Effector memory CD8-positive, alpha-beta T cell (primary cell): ENCODE results near the gene AFF3.
"Not testable (repeated sequence)": the region's sequence is repeated elsewhere in the genome, so short reads cannot be mapped to it uniquely, and the experiment has no call there.

Source experiments
- ATAC-seq: fragments of 150-1000 bp; cut with Tn5 transposase; replicated peaks from 2 replicates; pipeline ENCODE4 v1.10.0; 2021; ENCODE audit warnings: mild to moderate bottlenecking, moderate library complexity
- DNase-seq, 3 experiments: peaks; one replicate each; pipeline ENCODE4 v3.0.0; 2021
- H3K27ac Mint-ChIP-seq, 2 donors: one replicate each; pipeline ENCODE4 v1.8.0; 2022; ENCODE audit warnings: mild to moderate bottlenecking in 2 of 2, mixed read lengths in 2 of 2, moderate library complexity in 2 of 2
- H3K27me3 Mint-ChIP-seq, 2 donors: one replicate each; pipeline ENCODE4 v1.8.0; 2022; ENCODE audit warnings: mixed read lengths in 2 of 2
- H3K36me3 Mint-ChIP-seq: one replicate; pipeline ENCODE4 v1.8.0; 2022; ENCODE audit warnings: mild to moderate bottlenecking, moderate library complexity, mixed read lengths; ENCODE audit not compliant: insufficient read depth
- H3K4me1 Mint-ChIP-seq, 2 donors: one replicate each; pipeline ENCODE4 v1.8.0; 2022; ENCODE audit warnings: low read depth in 2 of 2, mixed read lengths in 2 of 2
- H3K4me3 Mint-ChIP-seq, 2 donors: one replicate each; pipeline ENCODE4 v1.8.0; 2022; ENCODE audit warnings: mild to moderate bottlenecking in 2 of 2, mixed read lengths in 2 of 2, moderate library complexity in 2 of 2
- H3K9me3 Mint-ChIP-seq, 2 donors: one replicate each; pipeline ENCODE4 v1.8.0; 2022; ENCODE audit warnings: mixed read lengths in 2 of 2

Gene AFF3

DNA sequence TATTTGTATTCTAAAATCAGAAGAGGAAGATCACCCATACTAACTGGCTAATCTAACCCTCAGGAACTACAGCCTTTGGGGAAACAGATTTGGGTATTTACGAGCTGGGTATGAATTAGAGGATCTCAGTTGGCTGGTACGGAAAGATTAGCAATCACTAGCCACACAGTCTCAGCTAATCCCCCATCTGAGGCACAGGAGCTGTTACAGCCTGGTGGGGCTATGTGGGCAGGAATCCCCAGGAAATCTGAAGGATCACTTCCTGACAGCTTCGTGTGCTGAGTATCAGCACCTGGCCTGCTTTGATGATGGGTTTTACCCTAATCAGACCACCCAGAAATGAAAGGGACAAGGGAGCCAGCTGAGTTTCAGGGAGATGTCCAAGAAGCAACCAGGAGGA, 206.3 kb downstream of the AFF3 start:
- Mint-ChIP-seq H3K4me1 (no peaks in the 10 kb centered on the region), H3K36me3 (no peaks in the 10 kb centered on the region), H3K4me3 (no peak overlapping the region), H3K27me3 (no peaks in the 10 kb centered on the region), H3K27ac (no peak overlapping the region), H3K9me3 (no peaks in the 10 kb centered on the region)
- no peak for ATAC-seq
- DNase-seq, result no peak

DNA sequence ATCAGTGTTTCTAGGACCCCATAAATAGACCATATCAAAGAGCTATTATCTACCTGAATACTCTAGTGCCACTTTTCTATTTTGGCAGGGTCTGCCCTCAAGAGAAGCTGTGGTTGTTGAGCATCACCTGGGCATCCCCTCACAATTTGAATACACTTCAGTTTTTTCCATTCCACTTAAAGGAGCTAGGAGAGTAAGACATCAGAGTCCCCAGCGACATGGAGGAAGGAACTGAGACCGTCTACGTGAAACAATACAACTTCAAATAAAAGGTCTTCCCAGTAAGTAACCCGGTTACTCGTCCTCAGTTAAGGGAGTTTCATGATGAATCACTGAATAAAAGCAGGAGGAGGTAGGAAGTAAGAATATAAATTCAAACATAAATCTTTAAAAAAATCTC, 206.7 kb downstream of the AFF3 start:
- no peak overlapping the region for H3K4me3 Mint-ChIP-seq
- no peak for ATAC-seq
- no peaks in the 10 kb centered on the region for H3K9me3 Mint-ChIP-seq
- no peak for DNase-seq
- H3K27ac Mint-ChIP-seq, result no peak overlapping the region
- H3K27me3 Mint-ChIP-seq, result no peaks in the 10 kb centered on the region
- no peaks in the 10 kb centered on the region for H3K4me1 Mint-ChIP-seq
- no peaks in the 10 kb centered on the region for H3K36me3 Mint-ChIP-seq

DNA sequence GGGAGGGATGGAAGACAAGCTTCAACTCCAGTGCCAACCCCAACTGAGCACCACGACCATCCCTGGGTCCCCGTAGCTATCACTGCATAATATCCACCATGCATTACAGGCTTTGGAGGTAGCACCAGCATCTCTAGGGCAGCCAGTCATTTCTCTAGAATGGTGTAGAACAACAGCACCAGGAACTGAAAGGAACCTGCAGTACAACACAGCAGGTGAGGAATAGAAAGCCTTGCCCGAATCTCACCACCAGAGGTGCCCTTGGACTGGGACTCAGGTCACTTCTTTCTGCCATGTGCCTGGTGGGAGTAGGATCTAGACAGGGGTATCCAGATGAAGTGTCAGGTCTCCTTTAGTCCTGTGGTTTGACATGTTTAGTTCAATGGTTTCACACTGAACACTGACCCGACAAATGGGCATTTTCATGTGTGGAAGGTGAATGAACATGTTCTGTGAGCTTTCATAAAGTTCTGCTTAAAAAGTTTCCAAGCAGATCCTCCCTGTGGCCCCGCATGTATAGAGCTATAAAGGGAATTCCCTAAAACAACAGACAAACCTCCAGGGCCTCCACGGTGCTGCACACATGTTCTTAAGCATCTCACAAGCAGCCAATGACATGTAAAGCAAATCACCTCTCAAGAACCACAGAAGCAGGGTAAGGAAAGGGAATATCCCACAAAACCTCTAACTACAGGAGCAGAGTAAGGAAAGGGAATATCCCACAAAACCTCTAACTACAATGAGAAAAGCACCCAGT, 208.3 kb downstream of the AFF3 start:
- Mint-ChIP-seq H3K4me3 (no peak overlapping the region), H3K27me3 (no peaks in the 10 kb centered on the region), H3K36me3 (no peaks in the 10 kb centered on the region), H3K4me1 (no peaks in the 10 kb centered on the region), H3K27ac (no peak overlapping the region), H3K9me3 (no peaks in the 10 kb centered on the region)
- DNase-seq (no peak), ATAC-seq (no peak)

DNA sequence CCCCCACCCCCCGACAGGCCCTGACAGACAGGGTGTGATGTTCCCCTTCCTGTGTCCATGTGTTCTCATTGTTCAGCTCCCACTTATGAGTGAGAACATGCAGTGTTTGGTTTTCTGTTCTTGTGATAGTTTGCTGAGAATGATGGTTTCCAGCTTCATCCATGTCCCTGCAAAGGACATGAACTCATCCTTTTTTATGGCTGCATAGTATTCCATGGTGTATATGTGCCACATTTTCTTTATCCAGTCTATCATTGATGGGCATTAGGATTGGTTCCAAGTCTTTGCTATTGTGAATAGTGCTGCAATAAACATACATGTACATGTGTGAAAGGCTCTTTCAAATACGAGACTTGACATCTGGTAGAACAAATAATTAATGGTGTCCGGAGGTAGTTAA, 208.9 kb downstream of the AFF3 start:
- not testable (repeated sequence) for H3K4me1 Mint-ChIP-seq, H3K4me3 Mint-ChIP-seq, ATAC-seq, H3K27me3 Mint-ChIP-seq, H3K27ac Mint-ChIP-seq, H3K9me3 Mint-ChIP-seq, DNase-seq, H3K36me3 Mint-ChIP-seq

DNA sequence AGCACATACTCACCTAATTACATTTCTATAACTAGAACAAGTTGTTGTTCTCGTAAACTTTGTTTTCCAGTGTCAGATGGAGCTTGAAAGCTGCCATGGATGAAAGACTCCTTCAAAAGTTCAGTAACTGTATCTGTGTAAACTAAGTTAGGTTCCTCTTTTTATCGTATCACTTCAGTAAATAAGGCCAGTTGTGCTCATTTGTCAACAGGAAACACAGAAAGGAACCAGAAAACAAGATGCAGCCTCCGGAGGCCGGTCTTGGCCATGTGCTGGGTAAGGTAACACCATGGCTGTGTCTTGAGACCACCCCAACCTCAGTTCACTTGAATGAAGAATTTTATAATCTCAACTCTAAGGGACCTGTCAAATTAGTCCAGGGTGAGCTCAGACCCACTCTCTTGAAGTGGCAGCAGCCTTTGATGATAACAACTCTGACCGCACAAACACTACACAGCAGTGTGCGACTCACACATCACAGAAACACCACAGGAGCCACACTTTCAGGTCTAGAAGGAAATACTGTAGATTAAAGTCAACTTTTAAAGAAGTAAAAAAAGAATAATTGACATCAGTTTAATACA, 213.8 kb downstream of the AFF3 start:
- H3K36me3 Mint-ChIP-seq, result no peaks in the 10 kb centered on the region
- no peak for DNase-seq
- no peak overlapping the region for H3K4me3 Mint-ChIP-seq
- peaks cover 0 to 9% of the 10 kb centered on the region in 2 donors for H3K27me3 Mint-ChIP-seq
- ATAC-seq, result no peak
- no peaks in the 10 kb centered on the region for H3K9me3 Mint-ChIP-seq
- no peak overlapping the region for H3K27ac Mint-ChIP-seq
- no peaks in the 10 kb centered on the region for H3K4me1 Mint-ChIP-seq

DNA sequence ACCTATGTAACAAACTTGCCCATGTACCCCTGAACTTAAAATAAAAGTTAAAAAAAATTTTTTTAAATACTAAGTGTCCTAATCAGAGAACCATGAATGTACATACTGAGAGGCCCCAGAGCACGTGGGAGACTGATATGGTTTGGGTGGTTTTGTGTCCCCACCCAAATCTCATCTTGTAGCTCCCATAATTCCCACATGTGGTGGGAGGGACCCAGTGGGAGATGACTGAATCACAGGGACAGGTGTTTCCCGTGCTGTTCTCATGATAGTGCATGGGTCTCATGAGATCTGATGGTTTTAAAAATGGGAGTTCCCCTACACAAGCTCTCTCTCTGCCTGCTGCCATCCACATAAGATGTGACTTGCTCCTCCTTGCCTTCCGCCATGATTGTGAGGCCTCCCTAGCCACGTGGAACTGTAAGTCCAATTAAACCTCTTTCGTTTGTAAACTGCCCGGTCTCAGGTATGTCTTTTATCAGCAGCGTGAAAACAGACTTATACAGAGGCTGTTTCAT, 214.6 kb downstream of the AFF3 start:
- not testable (repeated sequence) for H3K9me3 Mint-ChIP-seq, ATAC-seq, H3K36me3 Mint-ChIP-seq, H3K4me1 Mint-ChIP-seq, H3K27me3 Mint-ChIP-seq, H3K4me3 Mint-ChIP-seq, H3K27ac Mint-ChIP-seq, DNase-seq

DNA sequence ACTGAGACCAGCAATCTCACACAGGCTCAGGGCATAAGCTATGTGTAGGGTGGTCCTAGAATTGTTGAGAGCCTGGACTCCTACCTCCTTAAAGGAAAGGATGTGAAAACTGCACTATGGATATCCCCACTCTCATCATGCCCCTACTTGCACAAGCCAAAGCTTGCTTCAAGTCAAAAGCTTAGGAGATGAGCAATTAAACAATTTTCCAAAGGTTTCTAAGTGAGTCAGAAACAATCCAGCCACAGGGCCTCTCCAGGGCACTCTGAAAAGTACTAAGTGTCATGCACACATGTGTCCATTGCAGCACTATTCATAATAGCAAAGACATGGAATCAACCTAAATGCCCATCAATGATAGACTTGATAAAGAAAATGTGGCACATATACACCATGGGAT, 215.4 kb downstream of the AFF3 start:
- Mint-ChIP-seq H3K27me3 (peaks cover 0 to 9% of the 10 kb centered on the region in 2 donors), H3K27ac (no peak overlapping the region), H3K4me3 (no peak overlapping the region), H3K36me3 (no peaks in the 10 kb centered on the region), H3K9me3 (no peaks in the 10 kb centered on the region), H3K4me1 (no peaks in the 10 kb centered on the region)
- ATAC-seq (no peak), DNase-seq (no peak)

DNA sequence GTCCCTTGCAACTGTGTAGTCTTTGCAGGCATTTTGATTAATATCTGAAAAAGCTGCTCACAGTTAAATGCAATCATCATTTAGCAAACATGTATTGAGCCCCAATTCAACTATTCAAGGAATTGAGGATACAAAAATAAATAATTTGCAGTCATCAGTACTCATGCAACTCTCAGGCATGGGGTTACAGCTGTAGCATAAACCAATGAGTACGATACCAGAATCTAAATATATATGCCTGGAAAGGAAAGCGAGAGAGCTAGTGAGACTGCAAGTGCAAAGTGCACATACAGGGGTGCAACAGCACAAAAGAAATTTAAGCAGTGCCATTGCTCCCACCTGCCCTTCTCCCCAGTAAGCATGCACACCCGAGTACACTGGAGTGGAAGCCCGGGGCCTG, 216.4 kb downstream of the AFF3 start:
- Mint-ChIP-seq H3K4me3 (no peak overlapping the region), H3K36me3 (no peaks in the 10 kb centered on the region), H3K9me3 (no peaks in the 10 kb centered on the region), H3K4me1 (no peaks in the 10 kb centered on the region), H3K27me3 (peaks cover 0 to 9% of the 10 kb centered on the region in 2 donors), H3K27ac (no peak overlapping the region)
- ATAC-seq, result no peak
- no peak for DNase-seq

DNA sequence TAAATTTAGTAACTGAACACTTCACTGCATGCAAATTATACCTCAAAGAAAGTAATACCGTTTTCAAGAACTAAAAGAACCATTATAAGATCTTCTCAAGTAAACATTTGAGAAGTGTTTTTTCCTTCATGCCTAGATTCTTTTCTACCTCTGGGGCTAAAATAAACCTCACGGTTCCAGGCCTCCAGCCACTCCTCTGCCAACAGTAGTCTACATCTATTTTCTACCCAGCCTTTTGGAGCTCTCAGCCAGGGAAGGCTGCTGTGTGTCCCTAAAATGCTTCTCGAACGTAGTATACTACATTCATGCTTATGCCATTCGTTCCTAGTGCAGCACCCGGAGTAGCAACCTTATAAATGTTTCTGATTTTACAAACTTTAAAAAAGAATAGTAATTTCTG, 219.7 kb downstream of the AFF3 start:
- peaks cover 0 to 2% of the 10 kb centered on the region in 2 donors for H3K27me3 Mint-ChIP-seq

DNA sequence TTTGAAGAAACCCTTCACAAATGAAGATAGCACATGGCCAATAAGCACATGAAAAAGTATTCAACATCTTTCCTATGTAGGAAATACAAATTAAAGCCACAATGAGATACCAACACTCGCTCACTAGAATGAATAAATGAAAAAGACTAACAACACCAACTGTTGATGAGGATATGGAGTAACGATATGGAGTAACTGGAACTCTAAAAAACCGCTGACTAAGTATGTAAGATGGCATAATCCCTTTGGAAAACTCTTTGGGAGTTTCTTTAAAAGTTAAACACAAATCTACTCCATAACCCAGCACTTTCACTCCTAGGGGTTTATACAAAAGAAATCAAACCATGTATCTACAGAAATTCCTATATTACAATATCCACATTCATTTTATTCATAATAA, 220.5 kb downstream of the AFF3 start:
- Mint-ChIP-seq H3K9me3 (no peaks in the 10 kb centered on the region), H3K36me3 (no peaks in the 10 kb centered on the region), H3K27ac (no peak overlapping the region), H3K4me1 (no peaks in the 10 kb centered on the region), H3K27me3 (no peaks in the 10 kb centered on the region), H3K4me3 (no peak overlapping the region)
- DNase-seq (no peak), ATAC-seq (no peak)

More for the DNA sequence above, 219.7 kb downstream of the AFF3 start:
- Mint-ChIP-seq H3K27ac (no peak overlapping the region), H3K4me3 (no peak overlapping the region), H3K36me3 (no peaks in the 10 kb centered on the region), H3K9me3 (no peaks in the 10 kb centered on the region), H3K4me1 (no peaks in the 10 kb centered on the region)
- DNase-seq (no peak), ATAC-seq (no peak)

DNA sequence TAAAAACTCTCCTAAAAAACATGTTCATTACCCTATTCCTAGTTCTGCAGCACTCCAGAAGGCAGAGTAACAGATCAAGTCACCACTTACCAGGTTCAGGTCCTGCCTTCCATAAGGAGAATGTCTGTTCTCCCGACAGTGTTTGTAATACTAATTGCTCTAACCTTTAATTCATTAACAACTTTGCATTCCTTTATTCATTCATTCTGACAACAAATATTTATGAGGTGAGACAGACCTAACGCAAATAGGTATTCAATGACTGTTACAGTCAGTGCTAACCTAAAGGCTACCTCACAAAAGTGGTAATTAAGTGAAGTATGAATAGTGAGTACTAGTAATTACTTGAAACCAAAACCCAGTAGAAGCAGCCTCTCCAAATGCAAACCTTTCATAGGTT, 224.0 kb downstream of the AFF3 start:
- Mint-ChIP-seq H3K4me3 (no peak overlapping the region), H3K36me3 (no peaks in the 10 kb centered on the region), H3K9me3 (no peaks in the 10 kb centered on the region), H3K27ac (no peak overlapping the region), H3K27me3 (peaks cover 0 to 5% of the 10 kb centered on the region in 2 donors), H3K4me1 (no peaks in the 10 kb centered on the region)
- DNase-seq (no peak), ATAC-seq (no peak)

DNA sequence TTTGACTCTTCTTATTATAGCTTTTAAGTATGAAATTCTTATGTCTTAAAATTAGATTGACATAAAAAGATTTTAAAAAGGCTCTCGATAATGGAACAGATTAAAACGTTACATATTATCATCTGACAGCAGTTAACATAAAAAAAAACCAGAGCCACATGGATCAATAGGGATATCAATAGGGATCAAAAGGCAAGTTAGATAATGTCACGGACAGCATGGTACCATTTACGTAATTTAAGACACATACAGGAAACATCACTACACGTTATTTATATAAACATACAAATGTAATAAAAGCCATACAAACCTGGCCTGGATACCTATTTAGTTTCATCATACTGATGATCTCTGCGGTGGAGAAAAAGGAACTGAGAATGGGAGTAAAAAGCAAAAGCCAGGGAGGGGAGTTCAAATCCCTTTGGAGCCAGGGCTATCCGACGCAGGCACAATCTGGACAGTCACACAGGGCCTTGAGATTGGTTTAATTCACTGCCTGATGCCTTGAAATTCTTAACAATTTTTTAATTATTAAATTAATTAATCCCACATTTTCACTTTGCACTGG, 227.2 kb downstream of the AFF3 start:
- H3K4me3 Mint-ChIP-seq, result no peak overlapping the region
- peaks cover 0 to 5% of the 10 kb centered on the region in 2 donors for H3K27me3 Mint-ChIP-seq
- H3K9me3 Mint-ChIP-seq, result no peaks in the 10 kb centered on the region
- H3K36me3 Mint-ChIP-seq, result no peaks in the 10 kb centered on the region
- H3K4me1 Mint-ChIP-seq, result no peaks in the 10 kb centered on the region
- no peak for ATAC-seq
- no peak overlapping the region for H3K27ac Mint-ChIP-seq
- no peak for DNase-seq

DNA sequence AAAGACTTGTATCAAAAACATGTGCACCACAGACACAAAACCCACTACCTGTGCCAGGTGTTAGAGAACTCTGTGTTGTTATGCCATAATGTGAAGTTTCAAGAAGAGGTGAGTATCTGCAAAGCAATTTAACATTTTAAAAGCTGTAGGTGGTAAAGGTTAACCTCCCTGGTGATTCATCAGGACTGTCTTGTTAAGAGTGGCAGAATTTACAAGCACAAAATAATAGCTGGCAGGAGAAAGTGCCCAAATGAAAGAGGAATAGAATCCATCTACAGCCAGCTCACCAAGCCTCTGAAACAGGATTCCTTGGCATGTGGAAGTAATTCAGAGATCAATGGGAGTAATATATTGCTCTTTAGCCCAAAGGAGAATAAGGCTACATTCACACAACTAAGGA, 230.7 kb downstream of the AFF3 start:
- H3K4me1 Mint-ChIP-seq, result no peaks in the 10 kb centered on the region
- no peak for ATAC-seq

DNA sequence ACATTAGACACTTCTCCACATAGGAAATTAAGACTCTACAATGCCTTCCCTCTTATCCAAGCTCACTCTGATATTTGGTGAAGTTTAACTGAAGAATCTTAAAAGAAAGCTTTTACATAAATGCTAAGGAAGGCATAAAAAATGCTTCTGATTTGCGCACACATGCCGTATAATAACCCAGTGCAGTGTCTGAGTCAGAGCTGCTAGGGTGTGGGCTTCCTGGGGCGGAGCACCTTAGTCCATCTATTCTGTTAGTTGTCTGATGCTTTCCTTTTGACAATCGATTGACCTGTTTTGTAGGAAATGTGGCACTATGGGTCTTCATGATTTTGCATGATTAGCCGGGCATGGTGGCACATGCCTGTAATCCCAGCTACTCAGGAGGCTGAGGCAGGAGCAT, 231.5 kb downstream of the AFF3 start:
- no peaks in the 10 kb centered on the region for H3K36me3 Mint-ChIP-seq

More for the DNA sequence above, 230.7 kb downstream of the AFF3 start:
- H3K9me3 Mint-ChIP-seq, result no peaks in the 10 kb centered on the region
- H3K36me3 Mint-ChIP-seq, result no peaks in the 10 kb centered on the region
- no peak overlapping the region for H3K4me3 Mint-ChIP-seq
- peaks cover 0 to 5% of the 10 kb centered on the region in 2 donors for H3K27me3 Mint-ChIP-seq
- DNase-seq, result no peak
- H3K27ac Mint-ChIP-seq, result no peak overlapping the region

More for the DNA sequence above, 231.5 kb downstream of the AFF3 start:
- ATAC-seq (no peak), DNase-seq (no peak)
- H3K9me3 Mint-ChIP-seq, result no peaks in the 10 kb centered on the region
- peaks cover 0 to 3% of the 10 kb centered on the region in 2 donors for H3K27me3 Mint-ChIP-seq
- no peaks in the 10 kb centered on the region for H3K4me1 Mint-ChIP-seq
- H3K4me3 Mint-ChIP-seq, result no peak overlapping the region
- no peak overlapping the region for H3K27ac Mint-ChIP-seq
